Fibroblast of lung (primary cell): Measurements from ENCODE around the gene IGFBPL1. TPM values are rescaled to one million over a fixed set of nuclear protein-coding genes. Genes with fewer than 3 reads are reported as not detected.

ENCODE experiments used
- DNase-seq, 2 donors: peaks; one replicate each; pipeline versions ENCODE4 v3.0.0 to v3.0.0-alpha.2; 2010; ENCODE audit warnings: low read depth in 2 of 2
- H2AFZ ChIP-seq: 2 replicates; pipeline ENCODE4 v1.5.1; 2012; ENCODE audit warnings: low read length, control low read depth, inconsistent platforms
- H3K27ac ChIP-seq: 2 replicates; pipeline ENCODE4 v1.5.1; 2011; ENCODE audit warnings: low read length, control low read depth; ENCODE audit not compliant: insufficient read depth
- H3K27me3 ChIP-seq: 2 replicates; pipeline ENCODE4 v1.5.1; 2011; ENCODE audit warnings: mild to moderate bottlenecking, low read length; ENCODE audit not compliant: control insufficient read depth, insufficient read depth
- H3K36me3 ChIP-seq: 2 replicates; pipeline ENCODE4 v1.5.1; 2011; ENCODE audit warnings: low read length; ENCODE audit not compliant: control insufficient read depth, insufficient read depth
- H3K4me1 ChIP-seq: 2 replicates; pipeline ENCODE4 v1.5.1; 2011; ENCODE audit warnings: low read length; ENCODE audit not compliant: control insufficient read depth, insufficient read depth; ENCODE audit errors: extremely low read depth
- H3K4me2 ChIP-seq: 2 replicates; pipeline ENCODE4 v1.5.1; 2011; ENCODE audit warnings: low read length, control low read depth; ENCODE audit not compliant: insufficient read depth; ENCODE audit errors: extremely low read depth
- H3K4me3 ChIP-seq, 4 experiments: fragments of 200-600 bp in 1 of 4; sonication (generic) in 1 of 4; replicated peaks in 1 of 4; 2 replicates each; pipeline ENCODE4 v1.5.1; 2011 to 2016; ENCODE audit warnings: low read length in 4 of 4, low read depth in 3 of 4, mild to moderate bottlenecking in 3 of 4, control low read depth in 2 of 4, inconsistent platforms in 1 of 4, mixed read lengths in 1 of 4; ENCODE audit not compliant: insufficient read depth in 1 of 4; ENCODE audit errors: control extremely low read depth in 1 of 4
- H3K79me2 ChIP-seq: 2 replicates; pipeline ENCODE4 v1.5.1; 2012; ENCODE audit warnings: mild to moderate bottlenecking, low read length, inconsistent platforms; ENCODE audit not compliant: control insufficient read depth, insufficient read depth
- H3K9ac ChIP-seq: 2 replicates; pipeline ENCODE4 v1.5.1; 2011; ENCODE audit warnings: mild to moderate bottlenecking, low read length, control low read depth; ENCODE audit not compliant: insufficient read depth
- H3K9me3 ChIP-seq: 2 replicates; pipeline ENCODE4 v1.5.1; 2012; ENCODE audit warnings: low read depth, low read length; ENCODE audit not compliant: control insufficient read depth, insufficient read depth
- H4K20me1 ChIP-seq: 2 replicates; pipeline ENCODE4 v1.5.1; 2011; ENCODE audit warnings: low read length; ENCODE audit not compliant: control insufficient read depth, insufficient read depth; ENCODE audit errors: extremely low read depth
- EZH2 ChIP-seq: IDR thresholded peaks from 2 replicates; pipeline ENCODE4 v1.5.1; 2012; ENCODE audit warnings: low read length, control low read depth, mild to moderate bottlenecking; ENCODE audit errors: missing control alignments
- polyA plus RNA-seq, 2 donors: library from polyadenylated mRNA; depleted of rRNA in 1 of 2; stranded (reverse) in 1 of 2; unstranded in 1 of 2; fragments of >200 nt; gene quantifications; 2 replicates each; pipeline ENCODE4 v1.2.1, GENCODE V29; 2011 to 2012; ENCODE audit warnings: missing spikeins in 1 of 2
- total RNA-seq: library from RNA; depleted of rRNA; stranded (reverse); fragments of >200 nt; gene quantifications from 2 replicates; pipeline ENCODE4 v1.2.1, GENCODE V29; 2014
- TF ChIP-seq, protein P1 (sequence below), 2 donors: IDR thresholded peaks in 1 of 2; conservative IDR thresholded peaks in 1 of 2; 1 replicate in 1 of 2; 2 replicates in 1 of 2; pipeline ENCODE4 v1.5.1; 2011 to 2012; ENCODE audit warnings: low read length in 2 of 2, control low read depth in 1 of 2, inconsistent platforms in 1 of 2, low read depth in 1 of 2, mild to moderate bottlenecking in 1 of 2

IGFBPL1 gene
- total and polyA plus RNA-seq, 2 donors (not counting 1 experiment from before 2014, with no cell fraction given) = not detected

DNA sequence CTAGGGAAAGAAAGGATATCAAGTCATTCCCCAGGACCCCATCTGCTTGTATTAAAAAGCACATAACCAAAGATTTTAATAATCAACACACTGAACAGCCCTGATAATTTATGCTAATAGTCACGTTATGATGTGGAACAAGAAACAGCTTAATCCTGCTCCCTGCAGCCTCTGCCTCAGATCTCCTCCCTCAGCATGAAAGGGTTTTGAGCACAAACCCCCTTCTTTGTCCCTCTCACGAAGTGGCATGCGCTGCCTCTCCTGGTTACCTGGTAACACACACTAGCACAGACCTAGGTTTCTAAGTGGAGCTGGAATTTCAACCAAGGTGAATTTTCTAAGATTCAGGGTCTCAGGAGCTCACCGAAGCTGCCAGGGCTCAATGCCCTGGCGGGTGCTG is 5.1 kb downstream of the IGFBPL1 start:
- no peak overlapping the region for H3K4me2 ChIP-seq
- no peaks in the 10 kb centered on the region for H3K9me3 ChIP-seq
- no peak for DNase-seq
- H3K36me3 ChIP-seq = no peaks in the 10 kb centered on the region
- H4K20me1 ChIP-seq = no peaks in the 10 kb centered on the region
- H3K9ac ChIP-seq = no peak overlapping the region
- no peak overlapping the region for H2AFZ ChIP-seq
- no peaks in the 10 kb centered on the region for H3K79me2 ChIP-seq
- H3K27ac ChIP-seq = no peak overlapping the region
- H3K27me3 ChIP-seq = peaks cover 30% of the 10 kb centered on the region
- H3K4me1 ChIP-seq = no peaks in the 10 kb centered on the region
- TF ChIP-seq EZH2 = no peak
- TF ChIP-seq, protein P1, sequence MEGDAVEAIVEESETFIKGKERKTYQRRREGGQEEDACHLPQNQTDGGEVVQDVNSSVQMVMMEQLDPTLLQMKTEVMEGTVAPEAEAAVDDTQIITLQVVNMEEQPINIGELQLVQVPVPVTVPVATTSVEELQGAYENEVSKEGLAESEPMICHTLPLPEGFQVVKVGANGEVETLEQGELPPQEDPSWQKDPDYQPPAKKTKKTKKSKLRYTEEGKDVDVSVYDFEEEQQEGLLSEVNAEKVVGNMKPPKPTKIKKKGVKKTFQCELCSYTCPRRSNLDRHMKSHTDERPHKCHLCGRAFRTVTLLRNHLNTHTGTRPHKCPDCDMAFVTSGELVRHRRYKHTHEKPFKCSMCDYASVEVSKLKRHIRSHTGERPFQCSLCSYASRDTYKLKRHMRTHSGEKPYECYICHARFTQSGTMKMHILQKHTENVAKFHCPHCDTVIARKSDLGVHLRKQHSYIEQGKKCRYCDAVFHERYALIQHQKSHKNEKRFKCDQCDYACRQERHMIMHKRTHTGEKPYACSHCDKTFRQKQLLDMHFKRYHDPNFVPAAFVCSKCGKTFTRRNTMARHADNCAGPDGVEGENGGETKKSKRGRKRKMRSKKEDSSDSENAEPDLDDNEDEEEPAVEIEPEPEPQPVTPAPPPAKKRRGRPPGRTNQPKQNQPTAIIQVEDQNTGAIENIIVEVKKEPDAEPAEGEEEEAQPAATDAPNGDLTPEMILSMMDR (conservative IDR thresholded peaks at IDR 0.05 in 1 of 2, IDR thresholded peaks at IDR 0.05 in 1 of 2; ENCODE audit: low read depth in 1 of 2, low read length in 2 of 2) = no peak
- no peak overlapping the region for H3K4me3 ChIP-seq

GRCh38 chr9:38418366-38418765 is 5.9 kb downstream of the IGFBPL1 start:
- Histone ChIP-seq H3K27ac (no peak overlapping the region), H2AFZ (no peak overlapping the region), H3K9ac (no peak overlapping the region), H3K9me3 (no peaks in the 10 kb centered on the region), H4K20me1 (no peaks in the 10 kb centered on the region), H3K36me3 (no peaks in the 10 kb centered on the region), H3K4me1 (no peaks in the 10 kb centered on the region), H3K4me3 (no peak overlapping the region), H3K27me3 (peaks cover 27% of the 10 kb centered on the region), H3K4me2 (no peak overlapping the region), H3K79me2 (no peaks in the 10 kb centered on the region)
- no peak for TF ChIP-seq EZH2
- TF ChIP-seq, protein P1 (conservative IDR thresholded peaks at IDR 0.05 in 1 of 2, IDR thresholded peaks at IDR 0.05 in 1 of 2; ENCODE audit: low read depth in 1 of 2, low read length in 2 of 2) = no peak
- no peak for DNase-seq

DNA sequence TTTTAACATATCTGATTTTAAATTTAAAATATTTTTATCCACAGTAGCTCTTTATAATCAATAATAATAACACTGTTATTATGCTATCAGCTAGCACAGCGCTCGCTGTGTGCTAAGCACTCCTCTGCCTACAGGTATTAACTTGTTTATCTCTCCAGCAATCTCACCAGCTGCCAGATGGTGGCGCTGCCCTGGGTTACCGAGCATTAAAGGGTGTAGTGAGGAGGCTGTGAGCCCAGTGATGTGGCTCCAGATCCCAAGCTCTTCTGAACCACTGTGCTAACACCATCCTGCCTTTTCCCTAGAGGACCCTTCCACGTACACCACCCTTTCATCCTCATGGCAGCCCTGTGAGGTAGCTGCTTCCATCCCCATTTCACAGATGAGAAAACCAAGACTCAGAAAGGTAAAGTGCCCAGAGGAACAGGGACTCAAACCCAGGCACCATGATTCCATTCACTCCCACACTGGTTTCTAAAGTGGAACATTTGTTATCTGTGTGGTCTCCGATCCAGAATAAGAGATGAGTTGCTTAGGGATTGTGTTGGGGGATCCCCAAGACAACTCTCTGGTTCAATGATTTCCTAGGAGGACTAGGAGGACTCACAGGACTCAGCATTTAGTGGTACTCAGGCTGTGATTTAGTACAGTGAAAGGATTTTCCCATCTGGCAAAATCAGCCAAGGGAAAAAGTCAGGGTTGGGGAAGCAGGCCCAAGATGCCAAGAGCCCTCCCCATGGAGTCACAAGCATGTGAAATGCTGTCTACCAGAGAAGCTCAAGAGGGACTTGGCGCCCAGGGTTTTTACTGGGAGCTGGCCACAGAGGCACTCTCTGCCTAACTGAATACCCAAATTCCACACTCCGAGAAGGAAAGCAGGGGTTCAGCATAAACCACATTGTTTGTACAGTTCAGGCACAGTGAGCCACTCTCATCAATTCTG is 7.0 kb downstream of the IGFBPL1 start:
- Histone ChIP-seq H3K27me3 (peaks cover 18% of the 10 kb centered on the region), H3K4me3 (no peak overlapping the region), H3K36me3 (no peaks in the 10 kb centered on the region), H3K9me3 (no peaks in the 10 kb centered on the region), H3K27ac (no peak overlapping the region), H2AFZ (no peak overlapping the region), H3K79me2 (no peaks in the 10 kb centered on the region), H3K4me1 (no peaks in the 10 kb centered on the region), H3K9ac (no peak overlapping the region), H4K20me1 (no peaks in the 10 kb centered on the region), H3K4me2 (no peak overlapping the region)
- TF ChIP-seq, protein P1 (conservative IDR thresholded peaks at IDR 0.05 in 1 of 2, IDR thresholded peaks at IDR 0.05 in 1 of 2; ENCODE audit: low read depth in 1 of 2, low read length in 2 of 2) = peak; percentile 27 to 55
- no peak for TF ChIP-seq EZH2
- no peak for DNase-seq
